ENCODE data around the gene RPAP3.
A peak's percentile ranks its signal among the peaks of the same experiment; 100 is the strongest.

Gene RPAP3

DNA sequence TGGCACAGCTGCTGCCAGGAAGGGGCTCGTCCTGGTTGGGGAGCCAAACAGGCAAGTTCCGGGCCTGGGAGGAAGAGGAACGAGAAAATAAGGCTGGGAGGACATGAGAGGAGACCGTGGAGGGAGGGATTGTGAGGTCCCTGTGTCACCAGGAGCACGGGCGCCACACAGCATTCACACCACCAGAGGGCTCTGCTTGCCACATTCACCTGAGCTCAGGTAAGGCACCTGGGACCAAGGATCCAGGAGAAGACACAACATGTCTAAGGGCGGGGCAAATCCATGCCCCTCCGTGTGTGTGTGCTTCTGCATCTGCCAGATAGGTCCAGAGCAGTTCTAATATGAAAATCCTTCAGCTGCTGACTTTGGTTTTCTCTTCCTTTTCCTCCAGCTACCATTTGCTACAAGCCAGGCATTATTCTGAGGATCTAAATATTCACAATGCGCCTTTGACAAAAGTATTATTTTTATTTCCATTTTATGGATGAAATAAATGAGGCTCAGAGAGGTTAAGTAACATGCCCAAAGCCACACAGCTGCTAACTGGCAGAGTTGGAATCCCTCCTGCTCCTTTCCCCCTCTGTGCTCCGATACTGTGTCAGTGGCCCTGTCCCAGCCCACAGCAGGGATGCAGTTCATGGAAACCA, 38.3 kb upstream of the RPAP3 start:
- DNase-seq (ENCODE audit: insufficient read length, low spot score) (no peak), FAIRE-seq (peak; percentile 13)
- no peak for TF ChIP-seq PAX5 (IDR thresholded peaks at IDR 0.05; ENCODE audit: insufficient read depth, low read length, severe bottlenecking)
- TF ChIP-seq SPI1 (IDR thresholded peaks at IDR 0.05; ENCODE audit: low read depth, low read length), result no peak
- TF ChIP-seq POLR2AphosphoS5 (IDR thresholded peaks at IDR 0.05; ENCODE audit: low read depth, low read length), result no peak
- TF ChIP-seq TAF1 (IDR thresholded peaks at IDR 0.05; ENCODE audit: low read depth, low read length), result no peak
- TF ChIP-seq POU2F2 (IDR thresholded peaks at IDR 0.05; ENCODE audit: low read depth, low read length), result no peak
- TF ChIP-seq POLR2A (IDR thresholded peaks at IDR 0.05; ENCODE audit: low read depth, low read length), result no peak

DNA sequence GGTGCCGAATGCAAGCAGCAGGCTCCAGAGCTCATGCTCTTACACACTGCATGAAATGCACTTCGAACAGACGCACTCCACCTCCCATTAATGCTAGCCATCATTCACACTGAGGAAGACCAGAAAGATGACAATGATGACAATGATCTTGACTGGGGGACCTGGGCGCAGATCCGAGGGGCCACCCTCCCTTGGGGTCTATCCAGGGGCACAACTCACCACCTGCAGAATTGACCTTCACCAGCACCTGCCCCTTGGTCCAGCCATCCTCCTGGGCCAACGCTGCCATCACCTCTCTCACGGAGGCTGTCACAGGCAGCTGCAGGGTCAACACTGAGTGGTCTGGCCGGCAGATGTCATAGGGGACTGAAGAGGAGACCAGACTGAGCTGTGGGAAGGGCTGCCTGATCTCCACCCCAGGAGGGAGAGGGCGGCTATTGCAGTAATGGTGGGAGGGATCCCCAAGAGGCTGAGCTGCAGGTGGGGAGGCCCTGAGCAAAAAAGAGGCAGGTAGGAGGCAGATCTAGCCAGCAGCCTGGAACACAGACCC, 37.6 kb upstream of the RPAP3 start:
- no peak for TF ChIP-seq PAX5 (IDR thresholded peaks at IDR 0.05; ENCODE audit: insufficient read depth, low read length, severe bottlenecking)
- TF ChIP-seq TAF1 (IDR thresholded peaks at IDR 0.05; ENCODE audit: low read depth, low read length), result no peak
- TF ChIP-seq POLR2A (IDR thresholded peaks at IDR 0.05; ENCODE audit: low read depth, low read length), result no peak
- no peak for TF ChIP-seq POLR2AphosphoS5 (IDR thresholded peaks at IDR 0.05; ENCODE audit: low read depth, low read length)
- no peak for TF ChIP-seq POU2F2 (IDR thresholded peaks at IDR 0.05; ENCODE audit: low read depth, low read length)
- FAIRE-seq, result no peak
- no peak for DNase-seq (ENCODE audit: insufficient read length, low spot score)

DNA sequence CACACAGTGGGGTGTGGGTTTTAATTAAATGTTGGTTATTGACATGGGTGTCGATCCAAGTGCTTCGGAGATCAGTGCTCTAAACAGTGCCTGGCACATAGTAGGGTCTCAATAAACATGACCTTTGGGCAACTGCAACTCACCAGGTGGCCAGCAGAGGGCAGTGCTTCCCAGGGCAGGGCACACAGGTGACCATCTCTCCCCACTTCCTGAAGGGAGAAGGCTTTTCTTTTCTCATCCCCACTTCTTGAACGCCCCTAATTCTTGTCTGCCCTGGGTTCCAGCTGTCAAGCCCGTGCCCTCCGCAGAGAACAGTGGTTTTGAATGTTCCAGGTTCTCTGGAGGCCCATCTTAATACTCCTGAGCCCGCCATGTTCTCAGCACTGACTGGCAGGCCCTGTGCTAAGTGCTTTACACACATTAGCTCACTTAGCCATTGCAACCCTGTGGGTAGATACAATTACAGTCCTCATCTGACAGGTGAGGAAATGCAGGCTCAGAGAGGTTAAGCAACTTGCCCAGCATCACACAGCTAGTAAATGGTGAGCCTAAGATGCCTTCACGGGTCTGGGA, 36.5 kb upstream of the RPAP3 start:
- peak; percentile 92 for FAIRE-seq
- DNase-seq (ENCODE audit: insufficient read length, low spot score), result no peak
- TF ChIP-seq POLR2AphosphoS5 (IDR thresholded peaks at IDR 0.05; ENCODE audit: low read depth, low read length) (no peak), TAF1 (IDR thresholded peaks at IDR 0.05; ENCODE audit: low read depth, low read length) (no peak)

DNA sequence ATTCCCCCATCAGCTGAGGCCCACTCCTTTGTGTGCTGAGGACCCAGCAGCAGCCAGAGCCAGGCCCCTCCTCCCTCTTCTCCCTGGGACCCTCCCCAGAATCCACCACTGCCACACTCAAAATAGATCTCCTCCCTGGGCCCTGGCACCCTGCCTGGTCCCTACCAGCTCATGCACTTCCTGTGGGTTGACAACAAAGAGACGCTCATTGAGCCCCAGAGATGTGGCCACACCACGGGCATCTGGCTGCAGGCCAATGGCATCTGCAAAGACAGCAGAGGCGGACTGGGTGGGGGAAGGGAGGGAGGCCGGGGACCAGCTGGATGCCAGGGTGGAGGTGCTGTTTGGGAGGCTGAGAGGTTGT, 35.5 kb upstream of the RPAP3 start:
- peak; percentile 66 for FAIRE-seq
- TF ChIP-seq POLR2A (IDR thresholded peaks at IDR 0.05; ENCODE audit: low read depth, low read length), result no peak
- no peak for TF ChIP-seq PAX5 (IDR thresholded peaks at IDR 0.05; ENCODE audit: insufficient read depth, low read length, severe bottlenecking)
- no peak for TF ChIP-seq POU2F2 (IDR thresholded peaks at IDR 0.05; ENCODE audit: low read depth, low read length)
- no peak for DNase-seq (ENCODE audit: insufficient read length, low spot score)

DNA sequence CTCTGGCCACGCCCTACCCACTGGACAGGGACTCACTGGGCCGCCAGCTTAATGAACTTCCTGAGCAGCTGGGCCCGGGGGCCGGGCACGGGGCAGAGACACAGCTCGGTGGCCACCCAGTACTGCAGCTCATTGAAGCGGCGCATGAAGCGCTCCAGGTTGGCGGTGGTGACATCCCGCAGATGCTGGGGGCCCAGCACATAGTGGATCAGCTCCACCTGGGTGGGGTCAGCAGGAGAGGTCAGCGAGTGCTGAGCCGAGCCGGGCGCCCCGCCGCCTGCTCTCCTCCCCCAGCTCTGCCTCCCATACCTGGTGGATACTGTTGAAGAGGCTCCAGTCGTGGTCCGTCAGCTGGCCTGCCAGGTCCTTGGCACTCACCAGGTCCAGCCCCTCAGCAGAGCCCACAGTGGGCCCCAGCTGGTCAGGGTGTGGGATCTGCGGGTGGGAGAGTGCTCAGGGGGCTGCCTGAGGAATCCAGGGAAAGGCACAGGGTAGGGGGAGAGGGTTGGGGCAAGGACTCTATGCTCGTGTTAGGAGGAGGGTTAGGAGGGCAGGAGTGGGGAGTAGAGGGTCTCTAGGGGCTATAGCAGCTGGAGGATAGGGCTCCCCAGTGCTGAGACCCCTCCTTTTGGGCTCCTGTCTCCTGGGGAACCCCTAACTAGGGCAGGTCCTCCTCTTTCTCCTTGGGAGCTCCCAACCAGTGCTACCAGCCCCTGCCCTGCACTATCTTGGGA, 34.9 kb upstream of the RPAP3 start:
- FAIRE-seq (peak; percentile 84), DNase-seq (ENCODE audit: insufficient read length, low spot score) (no peak)
- TF ChIP-seq SPI1 (IDR thresholded peaks at IDR 0.05; ENCODE audit: low read depth, low read length), result no peak
- TF ChIP-seq POLR2A (IDR thresholded peaks at IDR 0.05; ENCODE audit: low read depth, low read length), result no peak
- no peak for TF ChIP-seq POU2F2 (IDR thresholded peaks at IDR 0.05; ENCODE audit: low read depth, low read length)
- TF ChIP-seq PAX5 (IDR thresholded peaks at IDR 0.05; ENCODE audit: insufficient read depth, low read length, severe bottlenecking), result no peak
- TF ChIP-seq TAF1 (IDR thresholded peaks at IDR 0.05; ENCODE audit: low read depth, low read length), result no peak
- no peak for TF ChIP-seq POLR2AphosphoS5 (IDR thresholded peaks at IDR 0.05; ENCODE audit: low read depth, low read length)

DNA sequence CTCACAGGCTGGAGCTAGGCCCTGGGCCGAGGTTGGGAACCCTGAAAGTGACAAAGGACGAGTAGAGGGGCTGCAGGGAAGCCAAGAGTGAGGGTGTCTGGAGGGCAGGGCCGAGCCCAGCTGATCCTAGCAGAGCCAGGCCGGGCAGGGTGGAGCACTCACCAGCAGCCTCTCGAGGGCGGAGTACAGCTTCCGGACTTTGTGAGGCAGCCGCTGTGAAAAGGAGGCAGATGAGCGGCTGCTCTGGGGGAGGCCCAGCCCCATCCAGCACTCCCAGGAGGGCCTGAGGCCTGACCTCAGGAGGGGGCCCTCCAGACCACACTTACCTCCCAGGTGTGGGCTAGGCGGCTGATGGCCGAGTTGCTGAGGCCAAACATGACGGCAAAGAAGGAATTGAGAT, 34.1 kb upstream of the RPAP3 start:
- FAIRE-seq, result peak; percentile 84
- DNase-seq (ENCODE audit: insufficient read length, low spot score), result peak; percentile 72
- TF ChIP-seq TAF1 (IDR thresholded peaks at IDR 0.05; ENCODE audit: low read depth, low read length) (no peak), POU2F2 (IDR thresholded peaks at IDR 0.05; ENCODE audit: low read depth, low read length) (no peak), POLR2AphosphoS5 (IDR thresholded peaks at IDR 0.05; ENCODE audit: low read depth, low read length) (no peak), SPI1 (IDR thresholded peaks at IDR 0.05; ENCODE audit: low read depth, low read length) (no peak), PAX5 (IDR thresholded peaks at IDR 0.05; ENCODE audit: insufficient read depth, low read length, severe bottlenecking) (no peak), POLR2A (IDR thresholded peaks at IDR 0.05; ENCODE audit: low read depth, low read length) (no peak)

DNA sequence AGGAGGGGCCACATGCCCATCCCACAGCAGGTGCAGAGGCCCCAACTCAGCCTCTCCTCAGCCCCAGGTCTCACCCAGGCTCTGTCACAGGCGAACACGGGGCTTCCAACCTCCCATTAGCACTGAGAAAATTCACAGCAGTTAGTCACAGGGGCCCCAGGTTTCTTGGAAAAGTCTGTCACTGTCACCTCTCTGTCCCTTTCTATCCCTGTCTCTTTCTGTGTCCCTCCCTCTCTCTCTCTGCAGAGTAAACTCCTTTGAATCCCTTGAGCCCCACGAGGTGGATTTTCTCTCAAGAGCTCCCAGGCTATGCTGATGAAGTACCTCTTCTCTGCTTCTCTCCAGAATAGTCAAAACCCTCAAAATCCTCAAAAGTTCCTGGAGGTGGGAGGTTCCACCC, 33.5 kb upstream of the RPAP3 start:
- no peak for FAIRE-seq
- DNase-seq (ENCODE audit: insufficient read length, low spot score), result no peak
- TF ChIP-seq POLR2A (IDR thresholded peaks at IDR 0.05; ENCODE audit: low read depth, low read length), result no peak
- TF ChIP-seq TAF1 (IDR thresholded peaks at IDR 0.05; ENCODE audit: low read depth, low read length), result no peak
- TF ChIP-seq SPI1 (IDR thresholded peaks at IDR 0.05; ENCODE audit: low read depth, low read length), result no peak
- no peak for TF ChIP-seq PAX5 (IDR thresholded peaks at IDR 0.05; ENCODE audit: insufficient read depth, low read length, severe bottlenecking)
- TF ChIP-seq POU2F2 (IDR thresholded peaks at IDR 0.05; ENCODE audit: low read depth, low read length), result no peak
- TF ChIP-seq POLR2AphosphoS5 (IDR thresholded peaks at IDR 0.05; ENCODE audit: low read depth, low read length), result no peak

DNA sequence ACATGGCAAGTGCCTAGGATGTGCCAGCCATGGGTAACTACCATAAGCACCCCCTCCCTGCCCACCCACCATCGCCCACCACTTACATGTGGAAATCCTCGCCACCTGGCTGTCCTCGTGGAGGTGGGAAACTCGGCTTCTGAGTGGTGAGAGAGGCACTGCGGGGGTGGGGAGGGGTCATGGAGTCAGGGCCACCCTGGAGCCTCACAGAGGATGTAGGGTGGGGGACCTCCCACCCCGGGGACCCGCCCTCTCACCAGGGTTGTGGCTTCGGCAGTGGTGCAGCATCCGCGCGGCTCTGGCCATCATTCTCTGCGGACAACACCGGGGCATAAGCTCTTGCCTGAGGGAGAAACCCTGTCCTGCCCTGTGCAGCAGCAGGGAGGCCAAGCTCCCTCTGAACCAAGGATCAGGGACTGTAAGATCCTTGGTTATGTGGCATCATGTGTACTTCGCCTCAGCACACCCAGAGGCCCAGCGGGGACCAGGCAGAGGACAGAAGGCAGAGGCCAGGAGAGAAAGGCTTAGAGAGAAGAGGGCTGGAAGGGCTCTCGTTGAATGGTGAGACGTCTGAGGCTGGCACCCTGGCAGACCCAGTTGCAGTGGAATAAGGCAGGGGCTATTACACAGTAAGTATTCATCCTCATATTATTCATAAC, 32.2 kb upstream of the RPAP3 start:
- FAIRE-seq (no peak), DNase-seq (ENCODE audit: insufficient read length, low spot score) (no peak)
- TF ChIP-seq SPI1 (IDR thresholded peaks at IDR 0.05; ENCODE audit: low read depth, low read length), result no peak

DNA sequence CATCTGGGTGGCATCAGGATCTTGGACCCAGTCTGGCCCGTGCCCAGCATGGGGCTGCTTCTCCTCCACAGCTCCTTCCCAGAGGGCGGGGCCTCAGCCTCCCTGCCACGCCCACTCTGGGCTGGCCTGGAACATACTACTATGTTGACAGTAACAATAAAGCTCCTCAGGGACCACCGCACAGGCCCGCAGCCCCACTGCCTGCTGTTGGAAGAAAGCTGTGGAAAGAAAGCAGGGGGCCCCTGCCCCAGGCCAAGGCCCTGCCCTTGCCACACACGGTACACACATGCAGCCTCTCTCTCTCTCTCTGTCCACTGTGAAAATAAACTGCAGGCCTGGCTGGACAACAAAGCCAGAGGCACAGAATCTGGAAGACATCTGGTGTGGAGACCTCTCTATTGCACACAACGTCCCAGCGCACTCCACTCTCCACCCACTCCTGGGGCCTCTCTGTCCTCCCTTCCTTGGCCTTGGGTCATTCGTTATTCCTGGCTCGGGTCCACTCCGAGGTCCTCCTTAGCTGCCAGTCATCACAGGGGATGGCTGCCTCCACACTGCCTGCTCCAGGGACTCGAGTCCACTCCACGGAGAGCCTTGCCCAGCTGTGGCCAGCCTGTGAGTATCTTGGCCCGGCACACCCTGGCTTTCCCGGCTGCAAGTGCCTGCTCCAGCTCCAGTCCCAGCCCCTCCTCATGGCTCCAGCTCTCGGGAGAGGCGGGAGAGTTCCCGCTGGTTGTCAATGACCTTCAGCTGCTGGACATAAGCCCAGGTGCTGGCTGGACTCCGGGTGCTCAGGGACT, 31.2 kb upstream of the RPAP3 start:
- DNase-seq (ENCODE audit: insufficient read length, low spot score), result no peak
- TF ChIP-seq POU2F2 (IDR thresholded peaks at IDR 0.05; ENCODE audit: low read depth, low read length) (no peak), PAX5 (IDR thresholded peaks at IDR 0.05; ENCODE audit: insufficient read depth, low read length, severe bottlenecking) (no peak), TAF1 (IDR thresholded peaks at IDR 0.05; ENCODE audit: low read depth, low read length) (no peak), POLR2AphosphoS5 (IDR thresholded peaks at IDR 0.05; ENCODE audit: low read depth, low read length) (no peak), POLR2A (IDR thresholded peaks at IDR 0.05; ENCODE audit: low read depth, low read length) (no peak), SPI1 (IDR thresholded peaks at IDR 0.05; ENCODE audit: low read depth, low read length) (no peak)
- FAIRE-seq, result no peak
